HepG2 (cell line): ENCODE results near the gene ICAM3. TPM values are rescaled to one million over a fixed set of nuclear protein-coding genes. Genes with fewer than 3 reads are reported as not detected.
A peak's percentile ranks its signal among the peaks of the same experiment; 100 is the strongest.

Source experiments
- AHR ChIP-seq: IDR thresholded peaks from 2 replicates; pipeline ENCODE4 v1.6.1; 2018; ENCODE audit warnings: missing genetic modification reagents, missing compliant biosample characterization
- EZH2 ChIP-seq: conservative IDR thresholded peaks from 2 replicates; pipeline ENCODE4 v1.6.1; 2012; ENCODE audit warnings: mild to moderate bottlenecking, low read depth, low read length, moderate library complexity
- POLR2AphosphoS2 ChIP-seq: IDR thresholded peaks from 2 replicates; pipeline ENCODE4 v1.6.1; 2011; ENCODE audit warnings: low read depth, low read length, improper control_type of control experiment
- PRDM10 ChIP-seq: sonication (generic); formaldehyde crosslinking; IDR thresholded peaks from 2 replicates; pipeline ENCODE4 v1.4.0; 2020; ENCODE audit warnings: low read depth, missing genetic modification reagents
- SOX13 ChIP-seq, 3 experiments: fragments of 450-650 bp in 1 of 3; sonication (generic) in 1 of 3; formaldehyde crosslinking in 1 of 3; IDR thresholded peaks in 2 of 3; conservative IDR thresholded peaks in 1 of 3; 2 replicates each; pipeline versions ENCODE4 v1.5.0 to v1.6.1; 2016 to 2020; ENCODE audit warnings: antibody characterized with exemption in 1 of 3, mild to moderate bottlenecking in 1 of 3, missing compliant biosample characterization in 1 of 3, missing genetic modification reagents in 1 of 3, moderate library complexity in 1 of 3
- ZBTB20 ChIP-seq: sonication (generic); formaldehyde crosslinking; IDR thresholded peaks from 2 replicates; pipeline ENCODE4 v1.8.1; 2023; ENCODE audit warnings: missing genetic modification reagents, low read depth, mild to moderate bottlenecking, borderline replicate concordance
- ZNF451 ChIP-seq: sonication (generic); formaldehyde crosslinking; IDR thresholded peaks from 2 replicates; pipeline ENCODE4 v1.5.0; 2020; ENCODE audit warnings: mild to moderate bottlenecking, missing genetic modification reagents
- ZNF567 ChIP-seq: sonication (generic); formaldehyde crosslinking; IDR thresholded peaks from 2 replicates; pipeline ENCODE4 v1.8.1; 2023; ENCODE audit warnings: mild to moderate bottlenecking, missing genetic modification reagents, borderline replicate concordance
- ZNF570 ChIP-seq: sonication (generic); formaldehyde crosslinking; IDR thresholded peaks from 2 replicates; pipeline ENCODE4 v1.4.0; 2020; ENCODE audit warnings: mild to moderate bottlenecking, missing genetic modification reagents, borderline replicate concordance
- polyA plus RNA-seq, 8 experiments: library from polyadenylated mRNA; depleted of rRNA in 3 of 8; stranded (reverse) in 7 of 8; unstranded in 1 of 8; fragments of >200 nt; fragmentation: Illumina TruSeq in 4 of 8; extraction: Trizol in 4 of 8; gene quantifications; 2 replicates each; pipeline versions ENCODE4 v1.2.1 to v1.2.3, GENCODE V29; 2011 to 2016; ENCODE audit warnings: low read depth in 4 of 8, missing spikeins in 1 of 8, mixed read lengths in 1 of 8; ENCODE audit not compliant: insufficient read depth in 1 of 8
- total RNA-seq, 5 experiments: library from RNA; depleted of rRNA; stranded (reverse); fragments of >200 nt; fragmentation: Illumina TruSeq; extraction: Trizol; gene quantifications; 2 replicates each; pipeline ENCODE4 v1.2.3, GENCODE V29; 2016; ENCODE audit warnings: low read depth in 1 of 5
- TF ChIP-seq, protein P1 (sequence below): IDR thresholded peaks from 2 replicates; pipeline ENCODE4 v1.6.1; 2016; ENCODE audit warnings: low read depth
- TF ChIP-seq, protein P2 (sequence below): sonication (generic); formaldehyde crosslinking; IDR thresholded peaks from 2 replicates; pipeline ENCODE4 v1.4.0; 2020; ENCODE audit warnings: missing genetic modification reagents
- TF ChIP-seq, protein P3 (sequence below): sonication (generic); formaldehyde crosslinking; IDR thresholded peaks from 2 replicates; pipeline ENCODE4 v1.5.1; 2020; ENCODE audit warnings: mild to moderate bottlenecking, missing genetic modification reagents, moderate library complexity
- TF ChIP-seq, protein P4 (sequence below): sonication (generic); formaldehyde crosslinking; IDR thresholded peaks from 2 replicates; pipeline ENCODE4 v1.5.1; 2020; ENCODE audit warnings: mild to moderate bottlenecking, missing genetic modification reagents

ICAM3 gene
- total and polyA plus RNA-seq, 2 of the 13 experiments (the other 11 are each of a cell fraction or from before 2014, with no cell fraction given), result 14.1 to 21.0 TPM

GRCh38 chr19:10334588-10335351, 4.7 kb downstream of the ICAM3 start (continued):
- TF ChIP-seq ZNF451 (CRISPR knock-in tag) (0 out of 2 replicates have a peak, but pooled peaks have one; percentile 49), ZNF567 (CRISPR knock-in tag) (no peak), EZH2 (no peak), SOX13 (IDR thresholded peaks at IDR 0.05) (no peak), SOX13 (CRISPR knock-in tag; conservative IDR thresholded peaks at IDR 0.05 in 1 of 2, IDR thresholded peaks at IDR 0.05 in 1 of 2) (no peak), PRDM10 (CRISPR knock-in tag) (peak; percentile 91), POLR2AphosphoS2 (no peak), AHR (CRISPR knock-in tag) (no peak), ZBTB20 (no peak), ZNF570 (CRISPR knock-in tag) (no peak)
- TF ChIP-seq, protein P1, sequence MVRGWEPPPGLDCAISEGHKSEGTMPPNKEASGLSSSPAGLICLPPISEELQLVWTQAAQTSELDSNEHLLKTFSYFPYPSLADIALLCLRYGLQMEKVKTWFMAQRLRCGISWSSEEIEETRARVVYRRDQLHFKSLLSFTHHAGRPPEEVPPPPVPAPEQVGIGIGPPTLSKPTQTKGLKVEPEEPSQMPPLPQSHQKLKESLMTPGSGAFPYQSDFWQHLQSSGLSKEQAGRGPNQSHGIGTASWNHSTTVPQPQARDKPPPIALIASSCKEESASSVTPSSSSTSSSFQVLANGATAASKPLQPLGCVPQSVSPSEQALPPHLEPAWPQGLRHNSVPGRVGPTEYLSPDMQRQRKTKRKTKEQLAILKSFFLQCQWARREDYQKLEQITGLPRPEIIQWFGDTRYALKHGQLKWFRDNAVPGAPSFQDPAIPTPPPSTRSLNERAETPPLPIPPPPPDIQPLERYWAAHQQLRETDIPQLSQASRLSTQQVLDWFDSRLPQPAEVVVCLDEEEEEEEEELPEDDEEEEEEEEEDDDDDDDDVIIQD (CRISPR knock-in tag), result 0 out of 2 replicates have a peak, but pooled peaks have one; percentile 25
- TF ChIP-seq, protein P2, sequence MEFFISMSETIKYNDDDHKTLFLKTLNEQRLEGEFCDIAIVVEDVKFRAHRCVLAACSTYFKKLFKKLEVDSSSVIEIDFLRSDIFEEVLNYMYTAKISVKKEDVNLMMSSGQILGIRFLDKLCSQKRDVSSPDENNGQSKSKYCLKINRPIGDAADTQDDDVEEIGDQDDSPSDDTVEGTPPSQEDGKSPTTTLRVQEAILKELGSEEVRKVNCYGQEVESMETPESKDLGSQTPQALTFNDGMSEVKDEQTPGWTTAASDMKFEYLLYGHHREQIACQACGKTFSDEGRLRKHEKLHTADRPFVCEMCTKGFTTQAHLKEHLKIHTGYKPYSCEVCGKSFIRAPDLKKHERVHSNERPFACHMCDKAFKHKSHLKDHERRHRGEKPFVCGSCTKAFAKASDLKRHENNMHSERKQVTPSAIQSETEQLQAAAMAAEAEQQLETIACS (CRISPR knock-in tag), result no peak
- TF ChIP-seq, protein P3, sequence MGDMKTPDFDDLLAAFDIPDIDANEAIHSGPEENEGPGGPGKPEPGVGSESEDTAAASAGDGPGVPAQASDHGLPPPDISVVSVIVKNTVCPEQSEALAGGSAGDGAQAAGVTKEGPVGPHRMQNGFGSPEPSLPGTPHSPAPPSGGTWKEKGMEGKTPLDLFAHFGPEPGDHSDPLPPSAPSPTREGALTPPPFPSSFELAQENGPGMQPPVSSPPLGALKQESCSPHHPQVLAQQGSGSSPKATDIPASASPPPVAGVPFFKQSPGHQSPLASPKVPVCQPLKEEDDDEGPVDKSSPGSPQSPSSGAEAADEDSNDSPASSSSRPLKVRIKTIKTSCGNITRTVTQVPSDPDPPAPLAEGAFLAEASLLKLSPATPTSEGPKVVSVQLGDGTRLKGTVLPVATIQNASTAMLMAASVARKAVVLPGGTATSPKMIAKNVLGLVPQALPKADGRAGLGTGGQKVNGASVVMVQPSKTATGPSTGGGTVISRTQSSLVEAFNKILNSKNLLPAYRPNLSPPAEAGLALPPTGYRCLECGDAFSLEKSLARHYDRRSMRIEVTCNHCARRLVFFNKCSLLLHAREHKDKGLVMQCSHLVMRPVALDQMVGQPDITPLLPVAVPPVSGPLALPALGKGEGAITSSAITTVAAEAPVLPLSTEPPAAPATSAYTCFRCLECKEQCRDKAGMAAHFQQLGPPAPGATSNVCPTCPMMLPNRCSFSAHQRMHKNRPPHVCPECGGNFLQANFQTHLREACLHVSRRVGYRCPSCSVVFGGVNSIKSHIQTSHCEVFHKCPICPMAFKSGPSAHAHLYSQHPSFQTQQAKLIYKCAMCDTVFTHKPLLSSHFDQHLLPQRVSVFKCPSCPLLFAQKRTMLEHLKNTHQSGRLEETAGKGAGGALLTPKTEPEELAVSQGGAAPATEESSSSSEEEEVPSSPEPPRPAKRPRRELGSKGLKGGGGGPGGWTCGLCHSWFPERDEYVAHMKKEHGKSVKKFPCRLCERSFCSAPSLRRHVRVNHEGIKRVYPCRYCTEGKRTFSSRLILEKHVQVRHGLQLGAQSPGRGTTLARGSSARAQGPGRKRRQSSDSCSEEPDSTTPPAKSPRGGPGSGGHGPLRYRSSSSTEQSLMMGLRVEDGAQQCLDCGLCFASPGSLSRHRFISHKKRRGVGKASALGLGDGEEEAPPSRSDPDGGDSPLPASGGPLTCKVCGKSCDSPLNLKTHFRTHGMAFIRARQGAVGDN (CRISPR knock-in tag), result peak; percentile 78
- TF ChIP-seq, protein P4, sequence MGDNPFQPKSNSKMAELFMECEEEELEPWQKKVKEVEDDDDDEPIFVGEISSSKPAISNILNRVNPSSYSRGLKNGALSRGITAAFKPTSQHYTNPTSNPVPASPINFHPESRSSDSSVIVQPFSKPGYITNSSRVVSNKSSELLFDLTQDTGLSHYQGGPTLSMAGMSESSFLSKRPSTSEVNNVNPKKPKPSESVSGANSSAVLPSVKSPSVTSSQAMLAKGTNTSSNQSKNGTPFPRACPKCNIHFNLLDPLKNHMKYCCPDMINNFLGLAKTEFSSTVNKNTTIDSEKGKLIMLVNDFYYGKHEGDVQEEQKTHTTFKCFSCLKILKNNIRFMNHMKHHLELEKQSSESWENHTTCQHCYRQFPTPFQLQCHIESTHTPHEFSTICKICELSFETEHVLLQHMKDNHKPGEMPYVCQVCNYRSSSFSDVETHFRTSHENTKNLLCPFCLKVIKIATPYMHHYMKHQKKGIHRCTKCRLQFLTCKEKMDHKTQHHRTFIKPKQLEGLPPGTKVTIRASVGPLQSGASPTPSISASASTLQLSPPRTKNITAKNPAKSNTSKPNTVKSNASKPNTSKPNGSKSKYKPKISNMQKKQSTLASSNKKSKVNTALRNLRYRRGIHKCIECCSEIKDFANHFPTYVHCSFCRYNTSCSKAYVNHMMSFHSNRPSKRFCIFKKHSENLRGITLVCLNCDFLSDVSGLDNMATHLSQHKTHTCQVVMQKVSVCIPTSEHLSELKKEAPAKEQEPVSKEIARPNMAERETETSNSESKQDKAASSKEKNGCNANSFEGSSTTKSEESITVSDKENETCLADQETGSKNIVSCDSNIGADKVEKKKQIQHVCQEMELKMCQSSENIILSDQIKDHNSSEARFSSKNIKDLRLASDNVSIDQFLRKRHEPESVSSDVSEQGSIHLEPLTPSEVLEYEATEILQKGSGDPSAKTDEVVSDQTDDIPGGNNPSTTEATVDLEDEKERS (CRISPR knock-in tag), result no peak
